GM12873 (cell line): Measurements from ENCODE around the gene FAM241A.

Experiments
- TF ChIP-seq, protein P1 (sequence below): IDR thresholded peaks from 2 replicates; pipeline ENCODE4 v1.5.1; 2012; ENCODE audit warnings: low read depth, mild to moderate bottlenecking, moderate library complexity, low read length, control low read depth; ENCODE audit not compliant: insufficient read depth; ENCODE audit errors: missing control alignments

Gene FAM241A

DNA sequence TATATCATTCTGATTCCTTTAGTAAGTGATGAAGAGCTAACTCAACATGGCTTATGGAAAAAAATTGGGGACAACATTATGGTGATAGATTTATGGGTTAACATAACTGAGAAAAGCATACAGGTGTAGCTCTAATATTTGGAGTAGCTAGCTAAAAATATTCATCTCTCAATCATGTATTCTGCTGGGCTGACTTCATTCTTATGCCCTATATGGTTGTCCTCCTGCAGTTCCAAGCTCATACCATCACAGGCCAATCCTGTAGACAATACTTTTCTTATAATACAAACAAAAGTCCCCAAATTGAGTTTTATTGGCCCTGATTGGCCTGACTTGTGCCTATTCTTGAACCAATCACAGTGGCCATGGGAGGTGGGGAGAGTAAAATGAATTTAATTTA is 6.7 kb upstream of the FAM241A start:
- TF ChIP-seq, protein P1, sequence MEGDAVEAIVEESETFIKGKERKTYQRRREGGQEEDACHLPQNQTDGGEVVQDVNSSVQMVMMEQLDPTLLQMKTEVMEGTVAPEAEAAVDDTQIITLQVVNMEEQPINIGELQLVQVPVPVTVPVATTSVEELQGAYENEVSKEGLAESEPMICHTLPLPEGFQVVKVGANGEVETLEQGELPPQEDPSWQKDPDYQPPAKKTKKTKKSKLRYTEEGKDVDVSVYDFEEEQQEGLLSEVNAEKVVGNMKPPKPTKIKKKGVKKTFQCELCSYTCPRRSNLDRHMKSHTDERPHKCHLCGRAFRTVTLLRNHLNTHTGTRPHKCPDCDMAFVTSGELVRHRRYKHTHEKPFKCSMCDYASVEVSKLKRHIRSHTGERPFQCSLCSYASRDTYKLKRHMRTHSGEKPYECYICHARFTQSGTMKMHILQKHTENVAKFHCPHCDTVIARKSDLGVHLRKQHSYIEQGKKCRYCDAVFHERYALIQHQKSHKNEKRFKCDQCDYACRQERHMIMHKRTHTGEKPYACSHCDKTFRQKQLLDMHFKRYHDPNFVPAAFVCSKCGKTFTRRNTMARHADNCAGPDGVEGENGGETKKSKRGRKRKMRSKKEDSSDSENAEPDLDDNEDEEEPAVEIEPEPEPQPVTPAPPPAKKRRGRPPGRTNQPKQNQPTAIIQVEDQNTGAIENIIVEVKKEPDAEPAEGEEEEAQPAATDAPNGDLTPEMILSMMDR = no peak

DNA sequence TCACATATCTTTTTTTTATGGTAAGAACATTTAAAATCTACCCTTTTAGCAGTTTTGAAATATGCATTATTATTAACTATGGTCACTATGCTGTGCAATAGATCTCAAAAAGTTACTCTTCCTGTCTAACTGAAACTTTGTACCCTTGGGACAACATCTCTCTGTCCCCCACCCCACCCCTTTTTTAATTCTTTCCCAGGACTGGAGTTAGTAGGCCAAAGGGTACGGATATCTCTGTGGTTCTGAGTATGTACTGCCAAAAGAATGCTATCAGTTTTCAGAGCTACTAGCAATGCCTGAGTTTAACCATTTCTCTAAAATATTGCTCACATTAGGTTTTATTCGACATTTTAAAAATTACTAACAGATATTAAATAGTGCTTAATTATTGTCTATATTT is 4.7 kb upstream of the FAM241A start:
- TF ChIP-seq, protein P1 = no peak

DNA sequence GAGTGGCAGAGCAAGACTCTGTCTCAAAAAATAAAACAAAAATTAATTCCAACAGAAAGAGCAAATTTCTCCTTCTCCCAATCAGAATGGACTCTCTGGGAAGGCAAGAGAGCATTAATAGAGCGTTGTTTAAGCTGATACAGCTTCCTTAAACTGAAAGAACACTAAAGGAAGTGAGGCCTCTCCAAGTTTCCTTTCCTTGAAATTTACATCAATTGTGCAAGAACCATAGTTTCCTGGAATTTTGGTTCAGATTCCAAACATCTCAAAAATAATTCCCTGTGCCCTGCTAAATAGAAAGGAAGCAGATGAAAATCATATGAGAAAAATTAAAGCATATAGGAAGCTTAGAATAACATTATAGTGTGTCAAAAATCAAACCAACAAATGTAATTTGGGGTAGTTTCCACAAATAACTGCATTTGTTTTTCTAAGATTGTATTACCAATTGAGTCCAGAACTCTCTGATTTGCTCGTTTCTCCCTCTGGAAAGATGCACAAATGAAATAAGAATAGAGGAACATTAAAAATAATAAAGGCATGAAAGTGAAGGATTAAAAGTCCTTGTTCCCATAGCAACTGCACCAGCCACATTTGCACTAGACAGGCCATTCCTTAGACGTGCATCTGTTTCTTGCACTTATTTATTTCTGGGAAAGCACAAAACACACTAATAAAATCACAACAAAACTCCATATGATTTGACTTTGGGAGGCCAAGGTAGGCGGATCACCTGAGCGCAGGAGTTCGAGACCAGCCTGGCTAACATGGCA is 3.7 kb upstream of the FAM241A start:
- TF ChIP-seq, protein P1 = no peak

DNA sequence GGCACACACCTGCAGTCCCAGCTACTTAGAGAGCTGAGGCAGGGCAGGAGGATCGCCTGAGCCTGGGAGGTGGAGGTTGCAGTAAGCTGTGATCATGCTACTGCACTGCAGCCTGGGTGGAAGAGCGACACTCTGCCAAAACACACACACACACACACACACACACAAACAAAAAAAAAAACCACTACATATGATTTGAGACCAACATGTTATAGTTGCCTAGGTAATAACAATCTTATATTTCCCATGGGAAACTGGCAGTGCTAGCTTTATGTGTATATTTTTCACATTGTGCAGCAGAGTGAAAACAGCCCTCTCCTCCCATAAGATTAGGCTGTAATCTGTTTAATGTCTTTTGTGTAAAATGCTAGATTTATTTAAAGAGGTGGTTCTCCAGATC is 3.1 kb upstream of the FAM241A start:
- TF ChIP-seq, protein P1 = no peak

DNA sequence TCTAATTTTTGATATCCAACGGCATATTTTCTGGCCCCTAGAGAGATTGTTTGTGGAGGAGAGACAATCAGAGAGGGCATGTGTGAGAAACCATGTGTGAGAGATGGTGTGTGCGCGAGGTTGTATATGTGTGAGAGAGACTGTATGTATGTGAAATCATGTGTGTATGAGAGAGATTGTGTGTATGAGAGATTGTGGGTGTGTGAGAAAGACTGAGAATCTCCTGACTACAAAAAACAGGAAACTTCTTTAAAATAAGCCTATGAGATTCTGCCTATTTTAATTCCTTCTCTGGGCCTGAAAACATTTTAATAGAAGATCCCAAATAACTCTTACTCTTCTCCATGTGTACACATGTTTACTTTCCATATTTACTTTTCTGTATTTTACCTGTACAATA is 1.5 kb upstream of the FAM241A start:
- TF ChIP-seq, protein P1 = no peak

DNA sequence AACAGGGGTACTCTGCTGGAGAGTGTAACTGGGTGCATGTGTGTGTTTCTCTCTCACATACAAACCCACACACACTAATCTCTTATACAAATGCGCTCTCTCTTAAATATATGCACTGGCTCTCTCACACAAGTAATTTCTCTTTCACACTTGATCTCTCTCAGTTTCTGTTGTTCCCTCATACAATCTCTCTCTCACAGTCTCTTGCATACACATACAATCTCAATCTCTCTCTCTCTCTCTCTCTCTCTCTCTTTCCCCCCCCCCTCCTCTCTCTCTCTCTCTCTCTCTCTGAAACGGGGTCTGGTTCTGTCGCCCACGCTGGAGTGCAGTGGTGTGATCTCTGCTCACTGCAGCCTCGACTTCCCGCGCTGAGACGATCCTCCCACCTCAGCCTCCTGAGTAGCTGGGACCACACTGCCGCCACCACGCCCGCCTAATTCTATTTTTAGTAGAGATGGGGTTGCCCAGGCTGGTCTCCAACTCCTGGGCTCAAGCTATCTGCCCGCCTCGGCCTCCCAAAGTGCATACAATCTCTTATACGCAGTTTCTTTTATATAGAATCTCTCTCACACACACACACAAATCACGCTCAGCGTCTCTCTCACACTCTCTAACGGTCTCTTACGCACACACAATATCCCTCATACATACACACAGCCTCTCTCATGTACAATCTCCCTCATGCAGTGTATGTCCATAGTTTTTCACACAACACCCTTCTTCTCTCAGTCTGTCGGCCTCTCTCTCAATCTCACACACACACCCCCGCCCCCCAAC is 518 bp upstream of the FAM241A start:
- TF ChIP-seq, protein P1 = no peak

DNA sequence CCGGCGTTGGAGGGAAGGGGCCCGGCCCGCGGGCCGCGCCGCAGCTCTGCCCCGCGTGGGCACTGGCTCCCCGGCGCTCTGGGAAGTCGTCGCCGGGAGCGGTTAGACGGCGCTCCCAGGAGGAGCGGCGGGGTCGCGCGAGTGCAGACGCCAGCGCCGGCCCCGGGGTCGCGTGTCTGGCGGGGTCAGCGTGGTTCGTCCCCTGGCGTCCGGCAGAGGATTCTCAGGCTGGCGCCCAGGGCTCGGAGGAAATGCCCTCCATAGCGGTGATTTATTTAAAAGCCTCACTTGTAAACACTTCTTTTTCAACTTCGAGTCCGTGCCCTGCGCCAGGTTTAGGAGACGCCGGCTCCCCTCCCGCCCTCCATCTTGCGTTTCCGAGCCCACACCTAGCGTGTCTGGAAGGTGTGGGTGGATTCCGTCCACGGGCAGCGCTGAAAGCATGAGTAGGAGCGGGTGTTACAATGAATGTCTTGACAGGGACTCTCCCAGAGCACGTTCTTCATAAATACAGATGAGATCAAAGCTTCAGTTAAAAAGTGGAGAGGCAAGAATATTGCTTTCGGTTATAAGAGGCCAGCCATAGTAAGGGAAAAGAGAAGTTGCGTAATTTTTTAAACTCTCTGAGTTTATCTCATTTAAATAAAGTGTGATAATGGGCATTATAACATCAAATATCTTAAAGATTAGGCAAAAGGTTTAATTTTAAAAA is 692 bp downstream of the FAM241A start:
- TF ChIP-seq, protein P1 = peak; percentile 10
